Stimulated activated CD8-positive, alpha-beta memory T cell treated with anti-CD3 and anti-CD28 coated beads, Interleukin-4, amount 100 ng/mL, for 24 hours (primary cell): ENCODE measurements around the gene PPIL3.

Experiments used
- DNase-seq: peaks from one replicate; pipeline ENCODE4 v3.0.0-alpha.2; 2020; ENCODE audit warnings: low read depth

The PPIL3 gene

DNA sequence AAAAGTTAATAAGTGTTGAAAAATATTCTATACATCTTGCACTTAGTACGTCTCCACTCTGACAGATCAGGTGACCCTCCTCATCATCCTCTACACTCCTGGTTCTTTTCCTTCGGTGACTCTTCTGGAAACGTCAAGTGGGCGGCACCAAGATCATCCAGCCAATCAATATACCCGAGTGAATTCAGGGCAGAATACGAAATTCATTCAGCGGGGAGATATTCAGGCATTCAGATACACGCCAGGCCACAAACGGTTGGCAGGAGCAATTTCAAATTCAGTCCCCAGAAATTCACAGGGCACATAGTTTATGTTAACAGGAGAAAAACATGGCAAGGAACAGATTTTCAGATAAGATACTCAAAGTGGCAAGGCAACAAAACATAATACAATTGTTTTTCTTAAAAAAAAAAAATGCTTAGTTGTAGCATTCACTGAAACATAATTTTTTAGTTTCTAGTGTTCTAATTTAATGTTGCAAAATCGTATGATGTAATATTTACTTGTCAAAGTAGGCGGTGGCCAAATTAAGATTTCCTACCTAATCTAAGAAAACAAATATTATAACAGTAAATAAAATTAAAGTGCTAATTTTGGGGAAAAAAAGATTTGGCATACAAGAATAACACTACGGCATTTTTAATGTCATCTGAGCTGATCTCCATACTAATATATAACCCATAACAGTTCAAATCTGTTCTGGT lies 28.6 kb downstream of the PPIL3 start:
- DNase-seq = no peak

DNA sequence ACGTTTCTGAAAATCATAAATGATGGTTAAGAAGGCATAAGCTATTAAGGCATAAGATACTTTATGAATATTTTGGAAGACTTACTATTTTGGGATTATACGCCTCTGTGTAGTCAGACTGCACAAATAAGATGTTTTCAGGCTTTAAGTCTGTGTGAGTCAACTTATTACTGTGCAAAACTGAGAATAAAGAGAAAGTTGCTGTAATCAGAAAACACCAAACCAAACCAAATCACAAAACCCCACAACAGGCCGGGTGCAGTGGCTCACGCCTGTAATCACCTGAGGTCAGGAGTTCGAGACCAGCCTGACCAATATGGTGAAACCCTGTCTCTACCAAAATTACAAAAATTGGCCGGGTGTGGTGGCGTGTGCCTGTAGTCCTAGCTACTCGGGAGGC lies 32.1 kb downstream of the PPIL3 start:
- DNase-seq = no peak

DNA sequence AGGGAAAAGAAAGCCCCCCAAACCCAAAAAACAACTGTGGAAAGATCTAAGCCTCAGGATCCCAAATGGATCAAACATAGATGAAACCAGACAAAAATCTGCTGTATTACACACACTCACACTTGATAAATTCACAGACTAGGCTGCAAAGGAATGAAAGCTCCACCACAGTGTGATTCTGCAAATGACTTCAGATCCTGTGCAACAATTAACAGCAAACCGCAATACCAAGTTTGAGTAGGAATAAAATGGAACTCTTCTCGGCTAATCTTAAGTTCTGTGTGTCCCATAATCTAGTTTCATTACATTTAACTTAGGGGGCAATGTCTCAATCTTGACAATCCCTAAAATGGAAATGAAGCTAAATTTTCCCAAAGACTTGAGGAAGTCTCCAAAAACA lies 36.3 kb downstream of the PPIL3 start:
- DNase-seq = no peak

DNA sequence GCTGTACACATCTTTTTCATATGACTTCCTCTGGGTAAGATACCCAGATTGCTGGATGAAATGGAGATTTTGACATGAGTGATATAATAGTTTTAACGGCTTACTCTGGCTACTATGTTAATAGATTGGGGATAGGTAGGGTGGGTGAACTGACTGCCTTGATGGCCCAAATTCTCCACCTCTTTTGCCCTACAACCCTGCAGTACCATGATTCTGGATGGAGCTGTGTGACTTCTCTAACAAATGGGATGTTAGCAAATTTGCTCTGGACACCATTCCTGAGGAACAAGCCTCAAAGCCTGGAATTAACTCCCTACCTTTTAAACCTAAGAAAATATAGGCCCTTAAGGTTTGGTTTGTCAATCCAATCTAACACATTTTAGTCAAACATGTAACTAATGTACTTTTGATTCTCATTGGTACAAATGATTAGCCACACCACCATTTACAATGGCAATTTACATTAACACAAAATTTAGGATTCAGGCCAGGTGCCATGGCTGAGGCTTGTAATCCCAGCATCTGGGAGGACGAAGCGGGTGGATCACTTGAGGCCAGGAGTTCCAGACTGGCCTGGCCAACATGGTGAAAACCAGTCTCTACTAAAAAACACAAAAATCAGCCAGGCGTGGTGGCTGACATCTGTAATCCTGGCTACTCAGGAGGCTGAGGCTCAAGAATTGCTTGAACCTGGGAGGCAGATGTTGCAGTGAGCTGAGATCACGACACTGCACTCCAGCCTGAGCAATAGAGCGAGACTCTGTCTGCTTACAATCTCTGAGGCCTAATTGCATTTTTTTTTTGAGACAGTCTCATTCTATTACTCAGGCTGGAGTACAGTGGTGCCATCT lies 37.3 kb downstream of the PPIL3 start:
- DNase-seq = no peak

DNA sequence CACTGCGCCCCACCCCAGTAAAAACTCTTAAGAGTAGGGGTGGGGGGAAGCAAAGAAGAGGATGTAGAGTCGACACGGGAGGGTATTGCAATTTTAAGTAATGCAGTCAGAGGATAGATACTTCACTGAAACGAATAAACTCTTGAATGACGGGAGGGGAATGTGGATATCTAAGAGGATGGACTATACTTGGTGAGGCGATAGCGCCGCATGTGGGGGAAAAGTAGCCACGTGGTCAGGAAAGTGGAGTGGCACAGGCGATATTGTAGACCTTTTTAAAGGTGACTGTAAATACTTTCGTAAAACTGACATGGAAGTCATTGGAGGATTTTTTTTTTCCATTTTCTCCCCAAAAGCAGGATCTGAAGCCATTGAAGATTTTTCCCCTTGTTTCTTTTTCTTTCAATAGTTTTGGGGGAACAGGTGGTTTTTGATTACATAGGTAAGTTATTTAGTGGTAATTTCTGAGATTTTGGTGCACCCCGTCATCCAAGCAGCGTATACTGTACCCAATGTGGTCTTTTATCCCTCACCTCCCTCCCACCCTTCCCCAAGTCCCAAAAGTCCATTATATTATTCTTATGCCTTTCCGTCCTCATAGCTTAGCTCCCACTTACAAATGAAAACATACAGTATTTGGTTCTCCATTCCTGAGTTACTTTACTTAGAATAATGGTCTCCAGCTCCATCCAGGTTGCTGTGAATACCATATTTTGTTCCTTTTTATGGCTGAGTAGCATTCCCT lies 38.2 kb downstream of the PPIL3 start:
- no peak for DNase-seq

DNA sequence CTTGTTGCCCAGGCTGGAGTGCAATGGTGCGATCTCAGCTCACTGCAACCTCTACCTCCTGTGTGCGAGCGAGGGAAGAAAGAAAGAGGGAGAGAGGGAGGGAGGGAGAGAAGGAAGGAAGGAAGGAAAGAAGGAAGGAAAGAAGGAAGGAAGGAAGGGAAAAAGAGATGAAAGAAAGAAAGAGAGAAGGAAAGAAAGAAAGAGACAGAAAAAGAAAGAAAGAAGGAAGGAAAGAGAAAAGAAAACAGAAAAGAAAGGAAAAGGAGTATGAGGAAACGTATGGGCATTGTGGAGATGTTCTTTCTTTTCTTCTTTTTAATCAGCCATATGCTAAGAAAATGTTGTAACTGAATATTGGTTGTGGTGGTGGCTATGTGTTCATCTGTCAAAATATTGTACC lies 40.9 kb downstream of the PPIL3 start:
- DNase-seq = no peak

DNA sequence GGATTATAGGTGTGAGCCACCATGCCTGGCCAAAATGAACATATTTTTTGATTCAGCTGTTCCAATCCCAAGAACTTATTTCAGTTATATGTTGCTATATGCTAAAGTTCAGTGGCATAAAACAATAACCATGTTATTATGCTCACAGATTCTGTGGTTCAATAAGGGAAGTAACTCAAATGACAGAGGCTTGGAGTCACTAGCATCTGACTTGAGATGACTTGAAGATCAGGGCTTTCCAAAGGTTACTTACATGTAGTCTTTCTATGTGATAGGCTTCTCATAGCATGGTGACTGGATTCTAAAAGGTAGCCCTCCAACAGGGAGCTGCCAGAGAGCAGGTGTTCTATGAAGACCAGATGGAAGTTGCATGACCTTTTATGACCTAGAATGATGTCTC lies 41.6 kb downstream of the PPIL3 start:
- no peak for DNase-seq

DNA sequence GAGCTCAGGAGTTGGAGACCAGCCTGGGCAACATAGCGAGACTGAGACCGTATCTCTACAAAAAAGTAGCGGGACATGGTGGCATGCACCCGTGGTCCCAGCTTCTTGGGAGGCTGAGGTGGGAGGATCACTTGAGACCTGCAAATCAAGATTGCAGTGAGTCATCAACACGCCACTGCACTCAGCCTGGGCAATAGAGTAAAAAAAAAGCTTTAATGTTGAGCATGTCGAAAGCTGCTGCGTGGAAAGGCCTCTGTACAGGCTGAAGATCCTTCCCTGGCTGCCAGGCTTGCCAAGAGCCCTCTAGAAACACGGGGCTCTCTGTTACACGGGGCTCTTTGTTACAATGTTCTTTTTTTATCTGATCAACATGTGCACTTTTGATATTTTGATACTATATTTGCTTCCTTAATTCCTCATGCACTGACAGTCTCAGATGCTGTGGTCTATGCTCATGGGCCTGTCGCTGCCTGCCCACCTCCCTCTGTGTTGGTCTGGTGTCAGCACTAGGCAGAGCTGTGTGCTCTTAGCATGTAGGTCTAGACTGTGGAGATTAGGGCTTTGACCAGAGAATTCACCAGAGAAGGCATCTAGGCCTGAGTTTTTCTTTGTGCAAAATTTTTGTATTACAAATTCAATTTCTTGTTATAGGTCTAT lies 43.1 kb downstream of the PPIL3 start:
- no peak for DNase-seq

DNA sequence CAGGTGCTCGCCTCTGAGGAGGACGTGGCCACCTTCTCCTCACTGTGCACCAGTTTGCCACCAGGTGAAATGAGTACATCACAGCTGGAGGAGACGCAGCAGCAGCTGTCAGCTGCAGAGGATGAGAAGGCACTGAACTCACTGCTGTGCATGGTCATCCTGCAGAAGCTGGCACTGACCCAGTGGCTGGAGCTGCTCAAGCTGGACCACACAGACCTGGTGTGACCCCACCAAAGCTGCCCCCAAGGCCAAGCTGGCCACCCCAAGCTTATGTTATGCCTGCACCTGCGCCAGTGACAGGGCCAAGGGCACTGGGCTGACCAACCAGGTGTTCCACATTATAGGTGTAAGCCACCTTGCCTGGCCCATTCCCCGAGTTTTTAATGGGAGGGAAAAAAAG lies 43.7 kb downstream of the PPIL3 start:
- no peak for DNase-seq

DNA sequence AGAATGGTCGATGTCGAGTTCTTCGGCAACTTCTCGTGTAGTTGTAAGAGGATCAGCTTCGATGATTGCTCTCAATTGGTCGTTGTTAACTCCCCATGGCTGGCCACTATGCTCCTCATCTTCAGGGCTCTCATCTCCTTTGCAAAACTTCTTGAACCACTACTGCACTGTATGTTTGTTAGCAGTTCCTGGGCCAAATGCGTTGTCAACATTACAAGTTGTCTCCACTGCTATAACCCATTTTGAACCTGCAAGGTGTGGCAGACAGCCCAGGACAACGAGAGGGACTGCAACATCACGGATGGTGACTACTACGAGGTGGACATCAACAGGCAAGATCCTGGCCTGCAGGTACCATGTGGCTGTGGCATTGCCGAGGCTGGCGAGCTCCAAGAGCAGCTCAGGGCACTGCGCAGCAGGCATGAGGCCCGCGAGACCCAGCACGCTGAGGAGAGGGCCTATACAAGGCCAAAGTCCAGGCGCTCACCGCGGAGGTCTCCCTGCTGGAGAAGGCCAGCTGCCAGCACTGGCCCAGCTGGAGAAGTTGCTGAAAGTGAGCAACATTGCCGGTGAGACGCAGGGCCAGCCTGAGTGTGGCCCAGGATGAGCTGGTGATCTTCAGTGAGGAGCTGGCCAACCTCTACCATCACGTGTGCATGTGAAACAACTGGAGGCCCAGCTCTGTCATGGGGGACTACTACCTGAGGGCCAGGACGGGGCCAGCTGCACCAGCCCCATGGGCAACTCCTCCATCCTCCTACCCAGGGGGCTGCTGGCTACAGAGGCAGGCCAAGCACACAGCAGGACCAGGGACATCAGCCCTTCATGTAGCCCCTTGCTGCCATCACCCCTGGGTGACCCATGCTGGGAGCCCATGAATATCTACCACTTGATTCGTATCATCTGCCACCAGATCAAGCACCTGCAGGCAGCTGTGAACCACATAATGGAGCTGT lies 44.6 kb downstream of the PPIL3 start:
- DNase-seq = no peak

DNA sequence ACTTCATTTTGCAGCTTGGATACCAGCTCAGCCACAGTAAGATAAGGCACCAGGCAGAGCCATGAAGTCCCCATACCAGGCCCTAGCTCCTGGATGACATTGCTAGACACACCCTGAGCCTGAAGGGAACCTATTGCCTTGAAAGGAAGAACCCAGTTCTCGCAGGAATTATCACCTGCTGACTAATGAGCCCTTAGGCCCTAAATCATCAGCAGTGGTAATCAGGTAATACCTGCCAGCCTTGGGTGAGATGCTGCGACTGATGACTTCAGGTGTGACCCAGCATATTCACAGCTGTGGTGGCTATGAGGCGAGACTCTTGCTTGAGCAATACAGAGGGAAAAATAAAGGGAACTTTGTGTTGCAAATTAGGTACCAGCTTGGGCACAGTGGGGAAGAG lies 49.4 kb downstream of the PPIL3 start:
- no peak for DNase-seq

DNA sequence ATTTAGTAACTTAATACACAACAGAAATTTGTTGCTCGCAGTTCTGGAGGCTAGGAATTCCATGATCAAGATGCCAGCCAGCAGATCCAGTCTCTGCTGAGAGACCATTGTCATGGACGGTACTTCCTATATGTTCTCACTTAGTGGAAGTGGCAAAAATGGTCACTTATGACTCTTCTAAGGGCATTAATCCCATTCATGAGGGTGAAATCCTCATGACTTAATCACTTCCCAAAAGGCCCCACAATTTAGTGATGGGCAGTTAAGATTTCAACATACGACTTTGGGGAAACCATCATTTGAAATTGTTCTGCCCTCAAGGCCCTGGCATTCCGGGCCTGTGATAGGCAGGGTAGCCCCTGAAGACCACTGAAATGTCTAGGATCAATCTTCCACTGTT lies 54.2 kb downstream of the PPIL3 start:
- no peak for DNase-seq

DNA sequence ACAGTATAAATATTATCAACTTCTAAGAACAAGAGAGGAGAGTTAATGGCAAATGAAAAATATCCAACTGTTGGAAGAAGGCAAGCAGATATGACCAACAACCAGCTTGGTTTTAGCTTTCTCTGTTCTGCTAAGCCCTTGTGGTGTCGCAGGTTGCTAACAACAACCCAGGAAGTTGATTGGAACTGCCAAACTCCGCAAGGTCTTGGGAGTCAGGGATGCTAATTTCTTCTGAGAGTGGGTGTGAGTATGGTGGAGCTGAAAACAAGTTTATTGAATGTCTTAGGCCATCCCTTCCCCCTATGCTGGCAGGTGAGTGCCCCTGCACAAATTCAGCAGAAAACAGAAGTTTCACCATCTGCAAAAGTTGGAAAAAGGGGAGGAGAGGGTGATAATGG lies 59.6 kb downstream of the PPIL3 start:
- no peak for DNase-seq

DNA sequence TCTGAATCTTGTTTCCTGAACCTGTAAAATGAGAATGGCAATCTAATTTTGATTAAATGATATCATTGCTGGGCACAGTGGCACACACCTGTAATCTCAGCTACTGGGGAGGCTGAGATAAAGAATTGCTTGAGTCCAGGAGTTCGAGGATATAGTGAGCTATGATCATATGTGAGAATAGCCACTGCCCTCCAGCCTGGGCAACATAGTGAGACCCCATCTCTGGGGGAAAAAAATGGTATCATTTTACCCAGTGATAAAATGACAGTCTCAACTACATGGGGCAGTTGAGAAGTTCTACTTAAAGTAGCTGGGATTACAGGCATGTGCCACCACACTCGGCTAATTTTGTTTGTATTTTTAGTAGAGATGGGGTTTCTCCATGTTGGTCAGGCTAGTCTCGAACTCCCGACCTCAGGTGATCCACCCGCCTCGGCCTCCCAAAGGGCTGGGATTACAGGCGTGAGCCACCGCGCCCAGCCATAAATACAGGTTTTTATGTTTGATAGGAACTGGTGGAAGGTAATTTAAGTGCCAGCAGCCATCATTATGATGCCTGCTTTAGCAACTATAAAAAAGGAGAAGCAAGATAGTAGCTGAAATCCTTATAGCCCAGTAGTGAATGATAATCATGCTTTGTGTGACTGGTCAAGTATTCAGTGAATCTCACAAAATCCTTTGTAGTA lies 60.2 kb downstream of the PPIL3 start:
- DNase-seq = no peak

DNA sequence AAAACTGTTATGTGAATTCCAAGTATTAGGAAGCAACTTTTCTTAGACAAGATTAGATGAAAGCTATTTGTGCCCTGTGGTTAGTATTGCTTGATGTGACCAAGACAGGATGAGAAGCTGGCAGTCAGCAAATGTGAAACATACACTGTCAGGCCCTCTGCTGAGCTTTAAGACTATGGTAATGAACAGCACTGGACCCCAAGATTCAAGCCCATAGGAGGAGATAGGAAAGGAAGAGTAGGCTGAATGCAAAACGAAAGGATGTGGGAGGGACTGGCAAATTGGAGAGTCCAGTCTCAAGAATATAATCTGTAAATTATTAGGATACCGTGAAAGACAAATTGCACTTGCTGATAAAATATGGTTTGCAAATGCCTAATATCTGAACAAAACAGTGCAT lies 60.8 kb downstream of the PPIL3 start:
- DNase-seq = no peak

DNA sequence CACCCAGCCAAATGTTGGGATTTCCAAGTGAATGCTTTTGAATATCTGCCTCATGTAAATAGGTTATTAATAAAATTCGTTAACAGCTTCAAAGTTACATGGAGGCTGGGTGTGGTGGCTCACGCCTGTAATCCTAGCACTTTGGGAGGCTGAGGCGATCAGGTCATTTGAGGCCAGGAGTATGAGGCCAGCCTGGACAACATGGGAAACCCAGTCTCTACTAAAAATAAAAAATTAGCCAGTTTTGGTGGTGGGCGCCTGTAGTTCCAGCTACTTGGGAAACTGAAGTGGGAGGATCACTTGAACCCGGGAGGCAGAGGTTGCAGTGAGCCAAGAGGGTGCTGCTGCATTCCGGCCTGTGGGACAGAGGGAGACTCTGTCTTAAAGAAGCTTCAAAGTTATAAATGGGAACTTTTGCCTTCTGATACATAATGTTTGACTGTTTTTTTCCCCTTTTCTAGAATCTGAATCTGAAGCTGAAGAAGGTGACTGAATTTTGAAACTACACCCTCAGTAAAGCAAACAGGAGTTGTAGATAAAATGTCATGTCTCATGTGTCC lies 67.1 kb downstream of the PPIL3 start:
- no peak for DNase-seq
